Measurements from ENCODE around the gene CALHM5. TPM values are rescaled to one million over a fixed set of nuclear protein-coding genes. Genes with fewer than 3 reads are reported as not detected.
A peak's percentile ranks its signal among the peaks of the same experiment; 100 is the strongest.

CALHM5 gene
- total and polyA plus RNA-seq, 10 of the 15 experiments (the other 5 are each of a cell fraction or from before 2014, with no cell fraction given): not detected

GRCh38 chr6:116571683-116572000, 60.2 kb downstream of the CALHM5 start (continued):
- TF ChIP-seq ZBTB4 (CRISPR knock-in tag; IDR thresholded peaks at IDR 0.05) (no peak), KDM1A (IDR thresholded peaks at IDR 0.05; ENCODE audit: borderline replicate concordance) (no peak), NFYB (IDR thresholded peaks at IDR 0.05; ENCODE audit: insufficient read depth, low read depth, low read length) (no peak), CHD4 (IDR thresholded peaks at IDR 0.05) (no peak), ELK1 (IDR thresholded peaks at IDR 0.05; ENCODE audit: low read depth, low read length) (no peak), HDGF (IDR thresholded peaks at IDR 0.05) (0 out of 2 replicates have a peak, but pooled peaks have one; percentile 23), MAX (IDR thresholded peaks at IDR 0.05; ENCODE audit: low read depth, low read length) (no peak), SREBF1 (IDR thresholded peaks at IDR 0.05; ENCODE audit: low read length) (no peak), TARDBP (IDR thresholded peaks at IDR 0.05; ENCODE audit: borderline replicate concordance) (no peak), YY1 (IDR thresholded peaks at IDR 0.05; ENCODE audit: low read depth, low read length) (no peak), SREBF2 (IDR thresholded peaks at IDR 0.05; ENCODE audit: low read length) (0 out of 2 replicates have a peak, but pooled peaks have one; percentile 5), SMC3 (IDR thresholded peaks at IDR 0.05; ENCODE audit: borderline replicate concordance, low read length) (no peak)
